Fibroblast of skin of left biceps (primary cell): Measurements from ENCODE around the gene RRP7A.
"Not testable (repeated sequence)": the region's sequence is repeated elsewhere in the genome, so short reads cannot be mapped to it uniquely, and the experiment has no call there.

Experiments
- DNase-seq, 2 experiments: peaks; one replicate each; pipeline ENCODE4 v3.0.0-alpha.2; 2013; ENCODE audit warnings: low read depth in 2 of 2

RRP7A gene

DNA sequence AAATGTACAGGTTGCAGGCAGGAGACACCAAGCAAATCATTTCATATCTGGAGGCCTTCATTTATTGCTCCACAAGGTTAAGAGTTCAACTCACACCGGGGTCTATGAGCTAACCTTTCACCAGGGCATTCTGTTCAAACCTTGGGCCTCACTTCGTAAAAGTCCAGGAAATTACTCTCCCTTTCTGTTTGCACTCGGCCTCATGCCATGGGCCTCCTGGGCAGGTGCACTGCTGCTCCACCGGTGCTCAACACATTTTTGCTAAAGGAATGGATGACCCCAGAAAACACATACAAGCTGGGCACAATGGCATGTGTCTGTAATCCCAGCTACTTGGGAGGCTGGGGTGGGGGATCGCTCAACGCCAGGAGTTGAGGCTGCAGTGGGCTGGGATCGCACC lies 16.6 kb upstream of the RRP7A start:
- DNase-seq: no peak

DNA sequence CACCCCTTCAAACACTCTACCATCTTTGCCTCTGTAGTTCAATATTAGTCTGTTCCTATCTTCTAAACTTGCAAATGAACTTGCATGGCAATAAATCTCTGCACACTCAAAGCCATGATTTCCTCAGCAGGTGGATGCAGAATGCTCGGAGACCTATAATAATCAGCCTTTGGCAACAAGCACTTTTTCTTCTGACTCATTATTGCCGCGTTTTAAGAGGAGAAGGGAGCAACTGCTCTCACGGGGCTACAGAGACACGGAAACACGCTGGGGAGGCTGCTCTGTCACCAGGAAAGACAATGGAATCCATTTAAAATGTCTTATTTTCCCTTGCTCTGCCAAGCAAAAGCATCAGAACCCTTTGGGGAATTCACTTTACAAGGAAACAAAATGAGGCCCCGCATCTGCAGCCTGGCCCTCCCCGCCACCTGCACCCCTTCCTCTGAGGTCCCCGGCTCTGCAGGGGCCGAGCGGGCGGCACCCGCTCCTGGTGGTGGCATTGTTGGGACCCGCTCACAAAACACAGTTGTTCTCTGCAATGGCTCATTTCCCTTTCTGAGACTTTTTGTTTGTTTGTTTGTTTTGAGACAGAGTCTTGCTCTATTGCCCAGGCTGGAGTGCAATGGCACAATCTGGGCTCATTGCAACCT lies 15.6 kb upstream of the RRP7A start:
- not testable (repeated sequence) for DNase-seq

DNA sequence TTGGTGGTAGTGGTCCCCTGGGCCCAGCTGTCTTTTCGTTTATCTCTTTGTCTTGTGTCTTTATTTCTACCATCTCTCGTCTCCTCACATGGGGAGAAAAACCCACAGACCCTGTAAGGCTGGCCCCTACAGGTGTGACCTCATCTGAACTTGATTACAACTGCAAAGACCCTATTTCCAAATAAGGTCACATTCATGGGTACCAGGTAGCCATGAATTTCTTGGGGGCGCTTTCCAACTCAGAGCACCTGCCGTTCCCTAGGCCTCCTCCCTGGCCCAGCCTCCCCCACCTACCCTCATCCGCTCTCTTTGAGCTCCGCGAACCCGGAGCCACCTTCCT lies 14.0 kb upstream of the RRP7A start:
- no peak for DNase-seq

DNA sequence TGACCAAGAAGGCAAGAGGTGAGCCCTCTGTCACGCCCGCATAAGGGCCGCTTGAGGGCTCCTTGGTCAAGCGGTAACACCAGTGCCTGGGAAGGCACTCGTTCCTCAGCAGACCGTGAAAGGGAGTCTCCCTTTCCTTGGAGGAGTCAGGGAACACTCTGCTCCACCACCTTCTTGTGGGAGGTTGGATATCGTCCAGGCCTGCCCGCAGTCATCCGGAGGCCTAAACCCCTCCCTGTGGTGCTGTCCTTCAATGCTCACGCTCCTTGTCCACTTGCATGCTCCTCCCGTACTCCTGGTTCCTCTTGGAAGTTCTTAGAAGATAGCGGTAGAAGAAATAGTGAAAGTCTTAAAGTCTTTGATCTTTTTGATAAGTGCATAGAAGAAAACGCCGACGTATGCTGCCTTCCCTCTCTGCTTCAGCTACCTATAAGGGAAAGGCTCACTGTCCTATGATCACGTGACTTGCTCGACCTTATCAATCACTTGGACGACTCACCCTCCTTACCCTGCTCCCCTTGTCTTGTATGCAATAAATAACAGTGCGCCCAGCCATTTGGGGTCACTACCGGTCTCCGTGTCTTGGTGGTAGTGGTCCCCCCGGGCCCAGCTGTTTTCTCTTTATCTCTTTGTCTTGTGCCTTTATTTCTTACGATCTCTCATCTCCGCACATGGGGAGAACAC lies 11.9 kb upstream of the RRP7A start:
- not testable (repeated sequence) for DNase-seq

DNA sequence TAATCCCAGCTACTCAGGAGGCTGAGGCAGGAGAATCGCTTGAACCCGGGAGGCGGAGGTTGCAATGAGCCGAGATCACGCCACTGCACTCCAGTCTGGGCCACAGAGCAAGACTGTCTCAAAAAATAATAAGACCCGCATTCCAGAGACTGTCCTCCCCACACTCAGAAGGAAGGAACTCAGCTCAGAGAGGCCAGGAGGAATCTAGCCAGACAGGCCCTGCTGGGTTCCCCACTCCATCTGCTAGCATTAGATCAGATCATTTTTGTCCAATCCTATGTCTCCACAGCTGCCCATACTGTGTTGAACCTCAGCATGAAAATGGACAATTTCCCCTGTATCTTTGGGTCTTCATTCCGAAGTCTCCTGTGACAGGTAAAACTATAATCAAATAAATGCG lies 9.8 kb upstream of the RRP7A start:
- not testable (repeated sequence) for DNase-seq

DNA sequence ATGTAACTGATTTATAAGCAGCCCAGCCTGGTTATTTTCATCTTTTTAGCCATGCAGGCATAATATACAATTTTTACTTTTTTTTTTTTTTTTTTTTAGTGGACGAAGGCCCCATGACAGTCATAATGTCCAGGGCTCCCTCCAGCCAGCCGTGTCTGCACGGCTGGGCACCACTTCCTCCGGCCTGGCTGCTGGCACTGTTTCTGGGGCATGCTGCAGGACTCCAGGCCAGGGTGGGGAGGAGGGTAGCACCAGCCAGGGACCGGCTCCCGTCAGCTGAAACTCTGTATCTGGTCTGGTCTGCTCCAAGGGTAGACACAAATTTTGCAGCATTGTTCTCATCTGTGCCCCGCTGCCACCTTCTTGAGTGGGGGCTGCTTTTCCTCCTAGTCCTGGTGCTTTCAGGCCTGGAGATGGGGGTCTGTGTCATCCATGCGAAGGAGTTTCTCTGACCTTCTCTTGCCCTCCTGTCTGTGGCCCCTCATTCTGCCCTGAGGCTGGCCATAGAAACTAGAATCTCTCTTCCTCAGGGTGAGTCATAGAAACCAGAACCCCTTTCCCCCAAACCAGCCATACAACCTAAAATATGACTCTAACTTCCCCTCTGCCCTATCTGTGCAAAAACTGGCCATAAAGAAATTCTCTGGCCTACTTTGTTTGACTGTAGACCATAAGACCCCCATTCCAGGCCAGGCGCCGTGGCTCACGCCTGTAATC lies 9.2 kb upstream of the RRP7A start:
- DNase-seq: no peak

DNA sequence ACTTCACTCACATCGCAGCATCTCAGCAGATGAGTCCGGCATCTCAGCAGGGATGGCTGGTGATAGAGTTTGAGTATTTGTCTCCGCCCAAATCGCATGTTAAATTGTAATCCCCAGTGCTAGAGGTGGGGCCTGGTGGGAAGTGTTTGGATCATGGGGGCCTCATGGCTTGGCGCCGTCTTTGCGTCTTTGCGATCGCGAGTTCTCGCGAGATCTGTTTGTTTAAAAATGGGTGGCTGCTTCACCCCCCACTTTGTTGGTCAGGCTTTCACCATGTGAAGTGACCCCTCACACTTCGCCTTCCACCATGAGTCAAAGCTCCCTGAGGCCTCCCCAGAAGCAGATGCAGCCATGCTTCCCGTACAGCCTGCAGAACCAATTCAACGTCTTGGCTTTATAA lies 3.0 kb upstream of the RRP7A start:
- no peak for DNase-seq

DNA sequence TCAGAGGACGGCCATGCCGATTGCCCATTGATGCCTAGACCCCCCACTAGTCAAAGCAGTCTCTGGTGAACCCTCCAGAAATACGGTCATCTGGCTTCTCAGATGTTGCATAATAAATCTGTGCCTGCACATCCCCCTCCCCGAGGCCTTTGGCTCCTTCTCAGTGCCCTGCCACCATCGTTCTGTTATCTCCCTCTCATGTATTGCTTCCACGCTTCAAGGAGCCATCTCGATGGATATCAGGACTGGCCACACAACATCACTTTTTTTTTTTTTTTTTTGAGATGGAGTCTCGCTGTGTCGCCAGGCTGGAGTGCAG lies 1.6 kb upstream of the RRP7A start:
- DNase-seq: no peak

DNA sequence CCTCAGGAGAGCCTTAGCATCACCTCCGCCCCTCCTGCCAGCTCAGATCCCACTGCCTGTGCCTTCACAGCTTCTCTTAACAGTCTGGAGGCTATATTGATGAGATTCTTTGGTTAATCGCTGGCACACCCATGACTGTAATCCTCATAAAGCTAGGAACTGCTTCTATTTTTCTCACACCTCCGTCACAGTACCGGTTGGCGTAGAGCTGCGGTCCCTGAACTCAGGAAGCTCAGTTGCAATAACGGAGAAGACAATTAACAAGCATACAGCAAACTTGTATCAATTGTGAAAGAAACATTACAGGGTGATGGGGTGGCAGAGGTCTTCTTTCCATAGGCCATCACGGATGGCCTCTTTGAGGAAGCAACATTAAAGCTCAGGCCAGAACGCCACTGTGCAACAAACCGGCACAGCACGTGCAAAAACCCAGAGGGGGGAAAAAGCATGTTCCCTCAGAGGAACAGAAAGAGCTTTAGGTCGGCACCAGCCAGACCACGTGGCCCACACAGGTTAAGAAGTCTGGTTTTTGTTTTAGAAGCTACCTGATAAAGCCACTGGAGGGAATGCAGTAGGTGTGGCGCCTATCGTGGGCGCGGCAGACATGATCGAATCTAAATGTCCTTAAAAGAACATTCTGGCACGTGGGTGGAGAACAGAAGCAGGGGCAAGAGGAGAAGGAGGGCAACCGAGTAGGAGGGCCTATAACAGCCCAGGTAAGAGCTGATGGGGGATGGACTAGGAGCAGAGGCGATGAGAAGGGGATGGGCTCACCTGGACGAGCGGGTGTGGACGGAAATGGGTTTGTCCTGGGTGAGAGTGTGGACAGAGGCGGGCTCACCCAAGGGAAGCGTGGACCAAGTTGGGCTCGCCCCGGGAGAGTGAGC lies 715 bp downstream of the RRP7A start:
- DNase-seq: not testable (repeated sequence)

DNA sequence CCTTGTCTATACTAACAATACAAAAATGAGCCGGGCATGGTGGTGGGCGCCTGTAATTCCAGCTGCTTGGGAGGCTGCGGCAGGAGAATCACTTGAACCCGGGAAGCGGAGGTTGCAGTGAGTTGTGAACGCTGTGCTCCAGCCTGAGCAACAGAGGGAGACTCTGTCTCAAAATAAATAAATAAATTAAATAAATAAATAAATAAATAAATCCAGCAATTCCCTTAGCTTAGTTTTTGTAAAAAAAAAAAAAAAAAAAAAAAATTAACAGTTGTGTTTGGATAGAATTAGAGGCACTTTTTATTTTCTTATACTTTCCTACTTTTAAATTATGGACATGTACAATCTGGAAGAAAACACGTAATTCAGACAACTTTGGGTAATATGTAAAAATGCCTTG lies 2.5 kb downstream of the RRP7A start:
- not testable (repeated sequence) for DNase-seq

DNA sequence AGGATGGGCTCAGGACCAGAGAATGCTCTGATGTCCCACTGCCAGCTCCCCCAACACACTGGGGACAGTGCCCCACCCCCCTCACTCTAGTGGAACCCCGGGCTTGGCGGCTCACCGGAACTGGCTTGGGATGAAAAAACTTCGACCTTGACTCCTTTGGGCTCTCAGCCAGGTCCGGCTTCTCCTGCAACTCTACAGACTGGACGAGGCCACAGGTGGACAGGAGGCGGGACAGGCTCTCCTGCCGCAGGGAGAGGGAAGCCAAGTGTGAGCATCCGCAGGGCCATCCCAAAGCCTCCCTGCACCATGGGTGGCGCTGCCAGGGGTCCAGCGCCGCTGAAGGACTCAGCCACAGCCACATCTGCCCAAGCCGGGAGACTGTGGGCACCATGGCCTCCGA lies 3.7 kb downstream of the RRP7A start:
- DNase-seq: no peak

DNA sequence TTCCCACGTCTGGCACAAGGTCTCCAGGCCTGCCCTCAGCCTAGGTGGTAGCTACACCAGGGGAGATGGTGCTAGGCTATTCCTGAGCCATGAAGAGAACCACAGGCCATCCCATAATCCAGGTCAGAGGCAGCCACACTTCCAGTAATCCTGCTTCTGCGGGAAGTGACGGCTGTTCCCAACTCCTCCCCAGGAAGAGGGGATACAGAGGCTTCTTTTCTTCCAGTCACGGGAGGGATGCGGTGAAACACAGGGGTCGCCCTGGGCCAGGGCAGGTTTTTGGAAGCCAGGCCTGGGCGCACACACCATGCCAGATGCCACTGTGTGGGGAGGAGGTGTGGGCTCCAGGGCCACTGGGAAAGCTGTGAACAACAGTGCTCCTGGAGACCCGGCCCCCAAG lies 4.3 kb downstream of the RRP7A start:
- DNase-seq: not testable (repeated sequence)

DNA sequence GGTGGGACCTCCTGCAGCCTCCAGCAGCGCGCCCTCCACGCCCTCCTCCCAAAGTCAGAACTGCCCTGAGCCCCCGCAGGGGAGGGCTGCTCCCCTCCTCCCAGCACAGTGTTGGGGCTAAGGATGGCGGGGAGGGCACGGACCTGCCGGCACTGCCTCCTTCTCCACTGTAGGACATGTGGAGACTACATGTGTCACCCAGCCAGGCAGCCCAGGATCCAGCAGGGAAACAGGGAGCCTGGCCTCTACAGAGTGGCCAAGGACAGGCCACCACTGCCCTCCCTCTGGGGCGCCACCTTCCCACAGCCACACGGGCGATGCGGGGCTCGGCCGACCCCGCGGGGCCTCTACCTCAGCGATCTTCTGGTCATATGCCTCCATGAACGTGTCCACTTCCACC lies 5.3 kb downstream of the RRP7A start:
- DNase-seq: not testable (repeated sequence)

DNA sequence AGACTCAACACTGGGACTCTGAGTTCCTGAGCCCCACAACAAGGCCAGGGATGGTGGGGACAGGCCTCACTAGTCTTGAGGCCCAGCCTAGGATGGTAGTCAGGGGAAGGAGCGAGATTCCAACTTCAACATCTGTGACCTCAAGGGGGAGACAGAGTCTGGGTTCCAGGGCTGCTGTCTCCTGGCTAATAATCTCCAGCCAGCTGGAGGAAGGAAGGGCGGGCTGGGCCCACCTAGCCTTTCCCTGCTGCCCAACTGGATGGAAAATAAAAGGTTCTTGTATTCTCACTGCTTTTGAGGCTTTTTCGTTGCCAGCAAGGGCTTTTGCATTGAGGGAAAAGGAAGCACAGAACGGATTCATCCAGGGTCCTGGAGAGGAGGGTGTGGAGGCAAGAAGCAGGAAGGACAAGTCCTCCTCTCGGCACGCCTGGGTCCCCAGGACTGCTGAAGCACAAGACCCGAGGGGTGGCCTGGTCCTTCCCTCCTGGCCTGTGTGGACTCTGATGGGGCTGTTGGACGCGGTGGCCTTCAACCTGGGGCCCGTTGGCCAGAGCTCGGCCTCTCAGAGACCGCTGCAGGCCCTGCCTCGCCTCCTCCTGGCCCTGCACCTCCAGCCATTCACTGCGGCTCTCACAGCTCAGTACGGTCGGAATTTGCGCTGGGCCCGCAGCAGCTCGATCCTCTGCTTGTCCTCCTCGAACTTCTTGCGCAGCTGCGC lies 7.2 kb downstream of the RRP7A start:
- DNase-seq: not testable (repeated sequence)

DNA sequence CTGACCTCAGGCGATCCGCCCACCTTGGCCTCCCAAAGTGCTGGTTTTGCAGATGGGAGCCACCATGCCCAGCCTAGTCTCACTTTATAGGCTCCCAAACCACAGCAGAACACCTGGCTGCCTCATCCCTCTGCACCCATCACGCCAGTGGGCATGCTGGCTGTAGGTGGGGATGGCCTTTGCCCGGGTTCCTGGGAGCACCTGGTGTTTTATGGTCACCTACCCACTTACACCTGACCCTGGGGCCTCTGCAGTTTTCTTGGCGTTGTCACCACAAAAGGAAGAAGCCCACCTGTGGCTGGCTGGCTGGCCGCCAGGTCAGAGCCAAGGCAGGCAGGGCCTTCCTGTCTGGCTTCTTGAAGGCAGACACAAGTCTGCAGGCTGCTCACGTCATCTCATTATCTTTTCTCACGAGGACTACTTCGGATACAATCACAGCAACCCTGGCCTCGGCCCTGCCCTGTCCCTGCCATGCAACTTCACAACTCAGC lies 8.2 kb downstream of the RRP7A start:
- DNase-seq: no peak

DNA sequence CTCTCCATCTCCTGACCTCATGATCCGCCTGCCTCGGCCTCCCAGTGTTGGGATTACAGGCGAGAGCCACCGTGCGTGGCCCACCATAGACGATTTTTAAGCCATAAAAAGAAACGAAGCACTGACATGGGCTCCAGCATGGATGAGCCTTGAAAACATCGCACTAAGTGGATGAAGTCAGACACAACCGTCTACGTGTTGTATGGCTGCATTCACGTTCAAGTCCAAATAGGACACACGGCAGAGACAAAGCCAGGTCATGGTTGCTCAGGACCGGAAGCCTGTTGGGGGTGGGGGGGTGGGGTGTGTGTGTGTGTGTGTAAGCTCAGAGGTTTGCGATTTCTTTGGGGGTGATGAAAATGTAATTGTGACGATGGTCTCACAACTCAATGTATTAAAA lies 10.0 kb downstream of the RRP7A start:
- no peak for DNase-seq

DNA sequence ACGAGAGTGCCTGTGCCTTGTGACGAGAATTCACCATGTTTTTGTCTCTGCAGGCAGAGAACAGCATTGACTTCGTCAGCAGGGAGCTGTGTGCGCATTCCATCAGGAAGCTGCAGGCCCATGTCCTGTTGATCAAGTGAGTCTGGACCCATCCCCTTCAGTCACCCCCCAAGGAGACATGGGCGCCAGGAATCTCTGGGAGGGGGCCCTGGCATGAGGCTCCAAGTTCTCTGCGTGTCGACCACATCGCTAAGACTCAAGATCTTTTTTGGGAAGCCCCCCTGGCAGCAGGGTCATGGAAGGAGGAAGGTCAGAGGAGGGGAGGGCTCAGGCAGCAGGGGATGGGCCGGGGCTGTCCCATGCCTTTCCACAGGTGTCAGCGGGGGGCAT lies 10.6 kb downstream of the RRP7A start:
- DNase-seq: not testable (repeated sequence)

DNA sequence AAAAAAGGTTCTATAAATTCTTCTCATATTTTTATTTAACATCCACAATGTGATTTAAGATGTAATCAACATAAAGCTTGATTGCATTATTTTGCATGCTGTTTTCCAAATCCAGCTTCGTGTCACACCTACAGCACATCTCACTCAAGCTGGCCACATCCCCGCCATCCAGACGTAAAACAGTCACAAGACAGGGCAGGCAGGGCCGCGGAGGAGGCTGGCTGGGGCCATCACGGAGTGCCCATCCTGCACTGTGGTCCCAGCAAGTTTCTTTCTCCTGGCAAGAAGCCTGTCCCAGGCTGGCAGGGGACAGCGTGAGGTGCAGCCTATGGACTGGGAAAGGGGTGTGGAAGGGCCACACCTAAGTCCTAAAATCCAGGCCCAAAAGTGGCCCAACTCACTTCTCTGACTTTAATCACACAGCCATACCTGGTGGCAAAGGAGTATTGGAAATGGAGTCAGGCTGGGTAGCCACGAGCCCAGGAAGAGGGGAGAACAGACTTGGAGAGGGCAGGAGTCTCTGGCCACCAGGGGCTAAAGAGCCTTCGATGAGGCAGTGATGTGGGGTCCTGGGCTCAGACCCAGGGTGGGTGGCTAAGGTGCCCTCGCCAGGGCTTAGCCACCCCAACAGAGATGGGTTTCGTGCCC lies 11.1 kb downstream of the RRP7A start:
- DNase-seq: not testable (repeated sequence)

DNA sequence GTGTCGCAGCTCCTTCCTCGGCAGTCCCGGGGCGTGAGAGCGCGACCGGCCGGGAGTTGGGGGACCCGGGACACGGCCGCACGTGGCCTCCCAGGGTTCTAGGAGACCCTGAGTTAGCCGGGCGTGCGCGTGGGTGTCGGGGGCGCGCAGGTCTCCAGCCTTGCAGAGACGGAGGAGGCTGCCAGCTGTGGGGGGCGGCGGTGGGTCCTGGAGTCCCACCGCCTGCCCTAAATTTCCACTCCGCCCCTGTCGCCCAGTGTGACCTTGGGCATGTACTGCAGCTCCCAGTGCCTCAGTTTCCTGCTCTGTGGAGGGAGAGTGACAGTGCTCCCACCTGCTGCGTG lies 18.8 kb downstream of the RRP7A start:
- no peak for DNase-seq

DNA sequence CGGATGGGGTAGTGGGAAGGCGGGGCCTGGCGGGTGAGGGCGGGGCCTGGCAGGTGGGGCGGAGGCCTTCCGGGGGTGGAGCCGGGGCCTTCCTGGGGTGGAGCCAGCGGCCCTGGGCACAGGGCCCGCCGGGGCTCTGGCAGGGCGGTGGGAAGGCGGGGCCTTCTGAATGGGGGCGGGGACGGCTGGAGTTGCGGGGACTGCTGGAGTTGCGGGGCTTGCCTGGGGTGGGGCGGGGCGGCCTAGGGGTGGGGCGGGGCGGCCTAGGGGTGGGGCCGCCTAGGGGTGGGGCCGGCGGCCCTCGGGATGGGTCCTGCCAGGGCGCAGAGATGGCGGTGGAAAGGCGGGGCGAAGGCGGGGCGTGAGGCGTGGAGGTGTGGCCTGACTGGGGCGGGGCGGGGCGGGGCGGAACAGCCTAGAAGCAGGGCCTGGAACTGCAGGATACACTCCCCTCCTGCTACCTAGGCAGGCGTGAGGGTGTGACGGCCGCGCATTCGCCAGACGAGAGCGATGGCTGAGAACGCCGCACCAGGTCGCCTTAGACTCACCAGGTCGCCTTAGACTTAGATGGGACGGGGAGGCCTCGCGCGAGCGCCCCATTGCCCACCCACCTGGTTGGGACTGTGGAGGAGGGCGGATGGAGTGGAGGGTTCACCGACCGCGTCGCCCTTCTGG lies 19.3 kb downstream of the RRP7A start:
- peak; percentile 12 to 17 for DNase-seq

DNA sequence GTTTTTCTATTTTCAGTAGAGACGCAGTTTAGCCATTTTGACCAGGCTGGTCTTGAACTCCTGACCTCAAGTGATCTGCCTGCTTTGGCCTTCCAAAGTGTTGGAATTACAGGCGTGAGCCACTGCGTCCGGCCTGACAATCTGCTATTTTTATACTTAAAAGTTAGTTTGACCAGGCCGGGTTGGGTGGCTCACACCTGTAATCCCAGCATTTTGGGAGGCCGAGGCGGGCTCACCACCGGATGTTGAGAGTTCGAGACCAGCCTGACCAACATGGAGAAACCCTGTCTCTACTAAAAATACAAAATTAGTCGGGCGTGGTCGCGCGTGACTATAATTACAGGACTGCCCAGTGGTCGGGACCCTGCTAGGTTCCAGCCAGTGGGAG lies 19.8 kb downstream of the RRP7A start:
- not testable (repeated sequence) for DNase-seq
